H1 (cell line): ENCODE data around the gene SLC47A2. TPM values are rescaled to one million over a fixed set of nuclear protein-coding genes. Genes with fewer than 3 reads are reported as not detected.

Source experiments
- CTCF ChIA-PET: fragments of 300-600 bp; sonication (Branson Sonifier 250); formaldehyde crosslinking; loops from one replicate; lab custom pipeline; 2021; ENCODE audit not compliant: partially characterized antibody; lab: Charles Lee
- POLR2A ChIA-PET: fragments of 300-600 bp; sonication (Branson Sonifier 250); formaldehyde crosslinking; loops from one replicate; lab custom pipeline; 2021; ENCODE audit warnings: inconsistent platforms; ENCODE audit not compliant: partially characterized antibody; lab: Charles Lee
- DNase-seq, 2 experiments: peaks; one replicate each; pipeline versions ENCODE4 v3.0.0 to v3.0.0-alpha.2; 2010 to 2022; ENCODE audit warnings: low spot score in 2 of 2, low read depth in 1 of 2, mixed read lengths in 1 of 2
- FAIRE-seq: peaks from 2 replicates; lab custom pipeline; 2011; peaks lifted over from hg19 to GRCh38; lab: Jason Lieb, UNC
- H2AFZ ChIP-seq: 2 replicates; pipeline ENCODE4 v1.8.1; 2012; ENCODE audit warnings: low read length, inconsistent platforms
- H2AK5ac ChIP-seq: 2 replicates; pipeline ENCODE4 v1.6.1; 2013; ENCODE audit warnings: low read depth, low read length
- H2BK120ac ChIP-seq: replicated peaks from 2 replicates; pipeline ENCODE3; 2013; ENCODE audit warnings: low read depth, low read length, inconsistent platforms
- H2BK12ac ChIP-seq: 2 replicates; pipeline ENCODE4 v1.6.1; 2013; ENCODE audit warnings: low read depth, low read length
- H2BK15ac ChIP-seq: 2 replicates; pipeline ENCODE4 v1.6.1; 2013; ENCODE audit warnings: low read length
- H2BK20ac ChIP-seq: 2 replicates; pipeline ENCODE4 v1.6.1; 2013; ENCODE audit warnings: low read length
- H2BK5ac ChIP-seq: 2 replicates; pipeline ENCODE4 v1.6.1; 2013; ENCODE audit warnings: low read depth, low read length
- H3K14ac ChIP-seq: 2 replicates; pipeline ENCODE4 v1.6.1; 2013; ENCODE audit warnings: inconsistent platforms; ENCODE audit not compliant: insufficient read length
- H3K18ac ChIP-seq: 2 replicates; pipeline ENCODE4 v1.6.1; 2013; ENCODE audit warnings: low read length; ENCODE audit errors: extremely low read depth
- H3K23ac ChIP-seq: 2 replicates; pipeline ENCODE4 v1.6.1; 2013; ENCODE audit warnings: inconsistent platforms; ENCODE audit not compliant: insufficient read length
- H3K23me2 ChIP-seq: 2 replicates; pipeline ENCODE4 v1.6.1; 2013; ENCODE audit warnings: low read depth, low read length
- H3K27ac ChIP-seq: 2 replicates; pipeline ENCODE4 v1.6.1; 2011; ENCODE audit warnings: low read depth, low read length, inconsistent platforms
- H3K27me3 ChIP-seq, 4 experiments: replicated peaks in 1 of 4; 1 replicate in 1 of 4; 2 replicates in 3 of 4; pipeline versions ENCODE4 v1.6.1 to v1.8.1; 2011 to 2013; ENCODE audit warnings: low read length in 3 of 4, mild to moderate bottlenecking in 3 of 4, inconsistent platforms in 2 of 4, mixed read lengths in 2 of 4, moderate library complexity in 1 of 4; ENCODE audit not compliant: control insufficient read depth in 3 of 4, insufficient read depth in 3 of 4; ENCODE audit errors: extremely low read depth in 1 of 4
- H3K36me3 ChIP-seq, 4 experiments: 2 replicates each; pipeline versions ENCODE4 v1.6.1 to v1.8.1; 2011 to 2013; ENCODE audit warnings: mild to moderate bottlenecking in 4 of 4, low read length in 3 of 4, moderate library complexity in 2 of 4, control low read depth in 1 of 4, inconsistent platforms in 1 of 4; ENCODE audit not compliant: insufficient read depth in 4 of 4, control insufficient read depth in 2 of 4
- H3K4ac ChIP-seq: replicated peaks from 2 replicates; pipeline ENCODE3; 2013; ENCODE audit warnings: low read length, low read depth, mixed read lengths, inconsistent platforms; ENCODE audit not compliant: insufficient read length
- H3K4me1 ChIP-seq, 4 experiments: replicated peaks in 1 of 4; 1 replicate in 1 of 4; 2 replicates in 3 of 4; pipeline versions ENCODE4 v1.6.1 to v1.8.1; 2011 to 2013; ENCODE audit warnings: low read length in 3 of 4, inconsistent platforms in 2 of 4, mixed read lengths in 1 of 4; ENCODE audit not compliant: insufficient read depth in 4 of 4, control insufficient read depth in 3 of 4
- H3K4me2 ChIP-seq, 2 experiments: 2 replicates each; pipeline versions ENCODE4 v1.6.1 to v1.8.1; 2011 to 2013; ENCODE audit warnings: low read depth in 2 of 2, low read length in 2 of 2, control low read depth in 1 of 2, inconsistent platforms in 1 of 2, mild to moderate bottlenecking in 1 of 2; ENCODE audit not compliant: insufficient read depth in 1 of 2
- H3K4me3 ChIP-seq, 4 experiments: fragments of 200-600, 300-600 bp in 1 of 4; sonication (generic), shearing (Covaris generic), sonication (Bioruptor Twin) in 1 of 4; 2 replicates each; pipeline versions ENCODE4 v1.5.1 to v1.8.1; 2011 to 2016; ENCODE audit warnings: low read length in 4 of 4, low read depth in 3 of 4, control low read depth in 2 of 4, inconsistent platforms in 2 of 4, mild to moderate bottlenecking in 2 of 4, mixed read lengths in 1 of 4, moderate library complexity in 1 of 4; ENCODE audit not compliant: insufficient read depth in 2 of 4; ENCODE audit errors: extremely low read depth in 1 of 4
- H3K56ac ChIP-seq: replicated peaks from 2 replicates; pipeline ENCODE3; 2013; ENCODE audit warnings: low read depth, mild to moderate bottlenecking, mixed read lengths, low read length, inconsistent platforms; ENCODE audit not compliant: insufficient read length
- H3K79me1 ChIP-seq: 2 replicates; pipeline ENCODE4 v1.6.1; 2013; ENCODE audit warnings: low read depth, low read length, control low read depth
- H3K79me2 ChIP-seq, 2 experiments: 2 replicates each; pipeline versions ENCODE4 v1.6.1 to v1.8.1; 2012 to 2013; ENCODE audit warnings: low read length in 2 of 2, mild to moderate bottlenecking in 2 of 2, inconsistent platforms in 1 of 2; ENCODE audit not compliant: insufficient read depth in 2 of 2, control insufficient read depth in 1 of 2
- H3K9ac ChIP-seq, 4 experiments: replicated peaks in 1 of 4; 1 replicate in 1 of 4; 2 replicates in 3 of 4; pipeline versions ENCODE4 v1.6.1 to v1.8.1; 2011 to 2013; ENCODE audit warnings: low read depth in 3 of 4, low read length in 3 of 4, control low read depth in 2 of 4, mild to moderate bottlenecking in 2 of 4, moderate library complexity in 2 of 4, inconsistent platforms in 1 of 4; ENCODE audit errors: extremely low read depth in 1 of 4
- H3K9me3 ChIP-seq, 2 experiments: 2 replicates each; pipeline versions ENCODE4 v1.6.1 to v1.8.1; 2012 to 2013; ENCODE audit warnings: mild to moderate bottlenecking in 2 of 2, moderate library complexity in 2 of 2, control low read depth in 1 of 2, inconsistent platforms in 1 of 2, low read depth in 1 of 2, low read length in 1 of 2, mixed read lengths in 1 of 2; ENCODE audit not compliant: insufficient read depth in 2 of 2
- H4K20me1 ChIP-seq, 2 experiments: replicated peaks in 1 of 2; 2 replicates each; pipeline versions ENCODE3 to v1.8.1; 2011 to 2013; ENCODE audit warnings: inconsistent platforms in 2 of 2, low read length in 2 of 2, mild to moderate bottlenecking in 1 of 2; ENCODE audit not compliant: insufficient read depth in 2 of 2, control insufficient read depth in 1 of 2
- H4K5ac ChIP-seq: 2 replicates; pipeline ENCODE4 v1.6.1; 2013; ENCODE audit warnings: low read length, low read depth, mixed read lengths, inconsistent platforms; ENCODE audit not compliant: insufficient read length
- H4K8ac ChIP-seq: 2 replicates; pipeline ENCODE4 v1.8.0; 2013; ENCODE audit warnings: mild to moderate bottlenecking, moderate library complexity, low read length, inconsistent platforms; ENCODE audit not compliant: insufficient read depth; ENCODE audit errors: extremely low read depth
- H4K91ac ChIP-seq: replicated peaks from 2 replicates; pipeline ENCODE3; 2013; ENCODE audit warnings: low read length, mixed read lengths, inconsistent platforms; ENCODE audit not compliant: insufficient read length
- WGBS, 2 experiments: shearing (Covaris generic) in 1 of 2; methylation state at CpG; one replicate each; pipeline versions ENCODE4 v1.1.6 to v1.1.7; 2013 to 2015; ENCODE audit warnings: low lambda C conversion rate in 2 of 2, mixed read lengths in 2 of 2, inconsistent platforms in 1 of 2, low coverage in 1 of 2, missing lambda C conversion rate in 1 of 2; ENCODE audit not compliant: insufficient replicate concordance in 2 of 2, insufficient coverage in 1 of 2, insufficient read length in 1 of 2; ENCODE audit errors: extremely low coverage in 1 of 2, missing lambda C conversion rate in 1 of 2; 5-methylcytosine and 5-hydroxymethylcytosine counted together
- long read RNA-seq, 2 experiments: library from RNA in 1 of 2; library from capped mRNA in 1 of 2; stranded (forward); transcript quantifications; one replicate each; pipeline ENCODE4 v2.0.0, GENCODE V29; 2021; ENCODE audit warnings: inconsistent platforms in 1 of 2
- polyA minus RNA-seq, 3 experiments: library from RNA; depleted of rRNA, polyadenylated mRNA; stranded (reverse); fragments of >200 nt; gene quantifications; 1 replicate in 2 of 3; 2 replicates in 1 of 3; pipeline ENCODE4 v1.2.3, GENCODE V29; 2011
- polyA plus RNA-seq, 7 experiments: library from polyadenylated mRNA; depleted of rRNA in 3 of 7; stranded (reverse) in 5 of 7; unstranded in 2 of 7; fragments of >200 nt in 5 of 7; fragments of 200-250 nt in 2 of 7; gene quantifications; 1 replicate in 5 of 7; 2 replicates in 1 of 7; 4 replicates in 1 of 7; pipeline versions ENCODE4 v1.2.1 to v1.2.3, GENCODE V29; 2011 to 2013; ENCODE audit warnings: missing spikeins in 2 of 7, mixed read lengths in 2 of 7
- total RNA-seq: library from RNA; stranded (reverse); fragmentation: NEBNext Ultra II Directional; extraction: Animal tissue kit (Norgen Biotek cat#: 25700); gene quantifications from 2 replicates; pipeline ENCODE4 v1.2.1, GENCODE V29; 2021

Gene SLC47A2, protein sequence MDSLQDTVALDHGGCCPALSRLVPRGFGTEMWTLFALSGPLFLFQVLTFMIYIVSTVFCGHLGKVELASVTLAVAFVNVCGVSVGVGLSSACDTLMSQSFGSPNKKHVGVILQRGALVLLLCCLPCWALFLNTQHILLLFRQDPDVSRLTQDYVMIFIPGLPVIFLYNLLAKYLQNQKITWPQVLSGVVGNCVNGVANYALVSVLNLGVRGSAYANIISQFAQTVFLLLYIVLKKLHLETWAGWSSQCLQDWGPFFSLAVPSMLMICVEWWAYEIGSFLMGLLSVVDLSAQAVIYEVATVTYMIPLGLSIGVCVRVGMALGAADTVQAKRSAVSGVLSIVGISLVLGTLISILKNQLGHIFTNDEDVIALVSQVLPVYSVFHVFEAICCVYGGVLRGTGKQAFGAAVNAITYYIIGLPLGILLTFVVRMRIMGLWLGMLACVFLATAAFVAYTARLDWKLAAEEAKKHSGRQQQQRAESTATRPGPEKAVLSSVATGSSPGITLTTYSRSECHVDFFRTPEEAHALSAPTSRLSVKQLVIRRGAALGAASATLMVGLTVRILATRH
- total RNA-seq, result not detected in 2 replicates
- not detected in 2 replicates for polyA plus RNA-seq (2011; rRNA removed)
- polyA plus RNA-seq (2011; cell fraction: cytosol; rRNA removed), result not detected
- not detected for polyA plus RNA-seq (2011; cell fraction: nucleus; rRNA removed)
- polyA plus RNA-seq (2012, experiment 1 of 2), result 0.07 to 0.09 TPM in 2 of 4 replicates, not detected in the others
- polyA plus RNA-seq (2012, experiment 2 of 2), result not detected
- not detected for polyA plus RNA-seq (2013, experiment 1 of 2)
- polyA plus RNA-seq (2013, experiment 2 of 2), result not detected
- not detected in 2 replicates for polyA minus RNA-seq (2011; rRNA and poly(A)+ RNA removed)
- not detected for polyA minus RNA-seq (2011; cell fraction: cytosol; rRNA and poly(A)+ RNA removed)
- not detected for polyA minus RNA-seq (2011; cell fraction: nucleus; rRNA and poly(A)+ RNA removed)
- long read RNA-seq, experiment 1, result 0 reads
- long read RNA-seq, experiment 2, result 0 reads

- FAIRE-seq, result no peak
- H2AK5ac ChIP-seq, result no peak within 1 kb of the TSS
- H3K4me3 ChIP-seq, result no peak within 1 kb of the TSS
These were observed at the start of gene SLC47A2 for GRCh38 chr17:19716108-19717030. SLC47A2 (minus strand) TSS chr17:19716584; CDS start chr17:19716555, 29 bp downstream.

More at GRCh38 chr17:19716108-19717030, at the start of gene SLC47A2:
- H2BK120ac ChIP-seq, result no peak within 1 kb of the TSS
- no peaks in the 10 kb centered on the region for H3K27me3 ChIP-seq
- H4K91ac ChIP-seq, result peak within 1 kb of the TSS; percentile 63
- H3K79me1 ChIP-seq, result no peaks in the 10 kb centered on the region
- no peak within 1 kb of the TSS for H3K4me2 ChIP-seq
- no peaks in the 10 kb centered on the region for H3K9me3 ChIP-seq
- no peaks in the 10 kb centered on the region for H3K23me2 ChIP-seq
- H2BK12ac ChIP-seq, result no peak within 1 kb of the TSS
- CTCF ChIA-PET, result interaction anchor here (0.6 to 8.7 kb wide), 8 partner anchors 9 to 283 kb away, joined by 3 to 56 read pairs (median 4); partner anchors contain the start of gene ALDH3A2
- no peak within 1 kb of the TSS for H3K4ac ChIP-seq
- peak within 1 kb of the TSS; percentile 10 for H3K14ac ChIP-seq
- no peaks in the 10 kb centered on the region for H3K36me3 ChIP-seq
- peak within 1 kb of the TSS; percentile 58 for H4K8ac ChIP-seq
- no peak within 1 kb of the TSS for H3K56ac ChIP-seq
- WGBS, 2 experiments, result 85% methylated on average over 13 of the region's 13 CpGs; no CpG with 5 or more reads in 1 of the 2 experiments
- H2AFZ ChIP-seq, result no peak within 1 kb of the TSS
- H3K4me1 ChIP-seq, result peaks cover 0 to 8% (median 0%) of the 10 kb centered on the region in 4 experiments; a peak in 2 of 7 replicates
- H3K18ac ChIP-seq, result peak within 1 kb of the TSS; percentile 48; the same call in 1 of the 2 replicates
- no peak within 1 kb of the TSS for H3K23ac ChIP-seq
- H4K20me1 ChIP-seq, result no peaks in the 10 kb centered on the region
- no peak within 1 kb of the TSS for H3K9ac ChIP-seq
- no peak within 1 kb of the TSS for H2BK20ac ChIP-seq
- peak in 1 of 2 experiments; percentile 38 for DNase-seq
- H3K27ac ChIP-seq, result no peak within 1 kb of the TSS
- H4K5ac ChIP-seq, result no peak within 1 kb of the TSS
- no peaks in the 10 kb centered on the region for H3K79me2 ChIP-seq
- H2BK5ac ChIP-seq, result no peak within 1 kb of the TSS
- POLR2A ChIA-PET, result no interaction called here
- 0 out of 2 replicates have a peak within 1 kb of the TSS, but pooled peaks have one; percentile 46 for H2BK15ac ChIP-seq
